Endothelial cell of umbilical vein (primary cell): ENCODE measurements around the gene ABCB6. TPM values are rescaled to one million over a fixed set of nuclear protein-coding genes. Genes with fewer than 3 reads are reported as not detected.

Experiments
- BruUV-seq: library from RNA; stranded (reverse); fragments of 400-500 nt; replicated peaks from 2 replicates; lab custom pipeline; 2021; lab: Mats Ljungman, UMichigan
- CTCF ChIA-PET: fragments of 300-600, 350-600 bp; sonication (Branson Sonifier 250); formaldehyde crosslinking; loops from one replicate; lab custom pipeline; 2021; ENCODE audit warnings: antibody characterized with exemption, inconsistent platforms; lab: Charles Lee
- POLR2A ChIA-PET: fragments of 300-600, 350-600 bp; sonication (Branson Sonifier 250); formaldehyde crosslinking; loops from one replicate; lab custom pipeline; 2021; ENCODE audit warnings: antibody characterized with exemption, inconsistent platforms; lab: Charles Lee
- DNase-seq: peaks from one replicate; pipeline ENCODE4 v3.0.0-alpha.2; 2011; ENCODE audit warnings: low read depth, low spot score
- FAIRE-seq: peaks from 2 replicates; lab custom pipeline; 2011; peaks lifted over from hg19 to GRCh38; lab: Jason Lieb, UNC
- H2AFZ ChIP-seq: 2 replicates; pipeline ENCODE4 v1.6.0; 2012; ENCODE audit warnings: low read depth, low read length, control low read depth, inconsistent platforms
- H3K27ac ChIP-seq: 2 replicates; pipeline ENCODE4 v1.5.1; 2011; ENCODE audit warnings: low read depth, mild to moderate bottlenecking, control low read depth, low read length, moderate library complexity; ENCODE audit not compliant: insufficient read depth
- H3K27me3 ChIP-seq, 2 experiments: 2 replicates each; pipeline versions ENCODE4 v1.6.0 to v1.6.1; 2011; ENCODE audit warnings: low read length in 2 of 2, mixed read lengths in 1 of 2; ENCODE audit not compliant: control insufficient read depth in 2 of 2, insufficient read depth in 2 of 2
- H3K36me3 ChIP-seq, 2 experiments: 2 replicates in 1 of 2; 3 replicates in 1 of 2; pipeline ENCODE4 v1.5.1; 2011; ENCODE audit warnings: low read length in 2 of 2, mild to moderate bottlenecking in 1 of 2, moderate library complexity in 1 of 2; ENCODE audit not compliant: control insufficient read depth in 2 of 2, insufficient read depth in 2 of 2; ENCODE audit errors: extremely low read depth in 1 of 2
- H3K4me1 ChIP-seq: 3 replicates; pipeline ENCODE4 v1.5.1; 2011; ENCODE audit warnings: mild to moderate bottlenecking, low read length; ENCODE audit not compliant: control insufficient read depth, insufficient read depth; ENCODE audit errors: extremely low read depth
- H3K4me2 ChIP-seq: 2 replicates; pipeline ENCODE4 v1.6.1; 2011; ENCODE audit warnings: low read length, control low read depth, mixed read lengths; ENCODE audit not compliant: insufficient read depth
- H3K4me3 ChIP-seq, 3 experiments: fragments of 200-600 bp in 1 of 3; sonication (generic), shearing (Covaris generic) in 1 of 3; replicated peaks in 1 of 3; 2 replicates each; pipeline ENCODE4 v1.5.1; 2011 to 2016; ENCODE audit warnings: control low read depth in 3 of 3, low read length in 3 of 3, mild to moderate bottlenecking in 2 of 3, inconsistent platforms in 1 of 3, low read depth in 1 of 3, moderate library complexity in 1 of 3; ENCODE audit not compliant: insufficient read depth in 1 of 3
- H3K79me2 ChIP-seq: 2 replicates; pipeline ENCODE4 v1.6.0; 2012; ENCODE audit warnings: low read length, inconsistent platforms; ENCODE audit not compliant: control insufficient read depth, insufficient read depth
- H3K9ac ChIP-seq: replicated peaks from 2 replicates; pipeline ENCODE3; 2011; ENCODE audit warnings: low read length, control low read depth; ENCODE audit not compliant: insufficient read depth; ENCODE audit errors: extremely low read depth
- H3K9me1 ChIP-seq: replicated peaks from 3 replicates; pipeline ENCODE4 v1.6.0; 2011; ENCODE audit warnings: mild to moderate bottlenecking, low read length; ENCODE audit not compliant: control insufficient read depth, insufficient read depth; ENCODE audit errors: extremely low read depth
- H3K9me3 ChIP-seq: replicated peaks from 2 replicates; pipeline ENCODE4 v1.5.1; 2012; ENCODE audit warnings: low read length, inconsistent platforms; ENCODE audit not compliant: control insufficient read depth, insufficient read depth
- H4K20me1 ChIP-seq: replicated peaks from 2 replicates; pipeline ENCODE3; 2011; ENCODE audit warnings: mild to moderate bottlenecking, low read length; ENCODE audit not compliant: control insufficient read depth, insufficient read depth; ENCODE audit errors: extremely low read depth
- EZH2 ChIP-seq: IDR thresholded peaks from 2 replicates; pipeline ENCODE4 v1.6.1; 2012; ENCODE audit warnings: borderline replicate concordance, low read depth, mild to moderate bottlenecking, moderate library complexity, low read length, inconsistent platforms; ENCODE audit not compliant: severe bottlenecking
- FOS ChIP-seq: IDR thresholded peaks from 2 replicates; pipeline ENCODE4 v1.6.1; 2011; ENCODE audit warnings: mild to moderate bottlenecking, low read length, moderate library complexity, borderline replicate concordance; ENCODE audit not compliant: insufficient read depth
- GATA2 ChIP-seq: IDR thresholded peaks from 2 replicates; pipeline ENCODE4 v1.7.0; 2011; ENCODE audit warnings: low read depth, mild to moderate bottlenecking, moderate library complexity, mixed read lengths, low read length; ENCODE audit not compliant: insufficient read length, insufficient read depth
- JUN ChIP-seq: IDR thresholded peaks from 2 replicates; pipeline ENCODE4 v1.6.1; 2011; ENCODE audit warnings: borderline replicate concordance, low read depth; ENCODE audit not compliant: insufficient read length, insufficient read depth
- POLR2A ChIP-seq: IDR thresholded peaks from 2 replicates; pipeline ENCODE4 v1.6.1; 2012; ENCODE audit warnings: low read depth, mild to moderate bottlenecking, control low read depth, low read length
- POLR2AphosphoS5 ChIP-seq: IDR thresholded peaks from 2 replicates; pipeline ENCODE4 v1.6.1; 2012; ENCODE audit warnings: low read depth, mild to moderate bottlenecking, control low read depth, low read length, moderate library complexity; ENCODE audit not compliant: insufficient read depth
- dilution Hi-C: fragments of 300-500 bp; cut with MboI; formaldehyde crosslinking; loops from one replicate; pipeline ENCODE4 v1.15.0; 2019; ENCODE audit warnings: low sequenced_read_pairs; ENCODE audit not compliant: extremely low pct_ligation_motif_present
- intact Hi-C: fragments of 100-400 bp; cut with micrococcal nuclease; formaldehyde crosslinking; loops from one replicate; pipeline ENCODE4 v1.10.0; 2022
- polyA plus RNA-seq, 4 experiments: library from polyadenylated mRNA; depleted of rRNA in 3 of 4; stranded (reverse) in 3 of 4; unstranded in 1 of 4; fragments of >200 nt; gene quantifications; 2 replicates each; pipeline versions ENCODE4 v1.2.1 to v1.2.3, GENCODE V29; 2011 to 2012; ENCODE audit warnings: missing spikeins in 1 of 4
- total RNA-seq: library from RNA; stranded (reverse); gene quantifications from 2 replicates; pipeline ENCODE4 v1.2.3, GENCODE V29; 2021
- TF ChIP-seq, protein P1 (sequence below), 2 donors: IDR thresholded peaks; 1 replicate in 1 of 2; 2 replicates in 1 of 2; pipeline ENCODE4 v1.5.1; 2011; ENCODE audit warnings: low read length in 2 of 2, mild to moderate bottlenecking in 2 of 2, moderate library complexity in 2 of 2, control low read depth in 1 of 2, inconsistent platforms in 1 of 2, low read depth in 1 of 2; ENCODE audit not compliant: insufficient read depth in 1 of 2; ENCODE audit errors: extremely low read depth in 1 of 2

Gene ABCB6
- total and polyA plus RNA-seq, 2 donors (not counting 3 experiments of a cell fraction or from before 2014, with no cell fraction given) = 25.7 to 32.5 TPM

- ChIA-PET CTCF (interaction anchor here (0.7 to 1.4 kb wide), 9 partner anchors 13 to 420 kb away, joined by 3 to 28 read pairs (median 5); partner anchors contain the start of genes CNPPD1, GLB1L, NHEJ1 and STK16), POLR2A (interaction anchor here (0.5 kb wide), 1 partner anchor 31 kb away, joined by 5 read pairs; no protein-coding TSS in a partner anchor)
- intact Hi-C loops (loop anchor here (1.0 kb wide), 3 partner anchors 35 to 51 kb away; partner anchors contain the start of genes CNPPD1 and NHEJ1), dilution Hi-C loops (no loop called here)
- Histone ChIP-seq H3K36me3 (peaks cover 3 to 13% of the 10 kb centered on the region in 2 experiments), H3K9me3 (no peaks in the 10 kb centered on the region), H4K20me1 (no peaks in the 10 kb centered on the region), H3K4me1 (peaks cover 17% of the 10 kb centered on the region), H3K79me2 (no peaks in the 10 kb centered on the region), H3K4me2 (no peak overlapping the region), H3K4me3 (no peak overlapping the region), H2AFZ (no peak overlapping the region), H3K27ac (no peak overlapping the region), H3K9me1 (no peaks in the 10 kb centered on the region), H3K9ac (no peak overlapping the region), H3K27me3 (no peaks in the 10 kb centered on the region)
- no peak for TF ChIP-seq JUN
- TF ChIP-seq, protein P1, sequence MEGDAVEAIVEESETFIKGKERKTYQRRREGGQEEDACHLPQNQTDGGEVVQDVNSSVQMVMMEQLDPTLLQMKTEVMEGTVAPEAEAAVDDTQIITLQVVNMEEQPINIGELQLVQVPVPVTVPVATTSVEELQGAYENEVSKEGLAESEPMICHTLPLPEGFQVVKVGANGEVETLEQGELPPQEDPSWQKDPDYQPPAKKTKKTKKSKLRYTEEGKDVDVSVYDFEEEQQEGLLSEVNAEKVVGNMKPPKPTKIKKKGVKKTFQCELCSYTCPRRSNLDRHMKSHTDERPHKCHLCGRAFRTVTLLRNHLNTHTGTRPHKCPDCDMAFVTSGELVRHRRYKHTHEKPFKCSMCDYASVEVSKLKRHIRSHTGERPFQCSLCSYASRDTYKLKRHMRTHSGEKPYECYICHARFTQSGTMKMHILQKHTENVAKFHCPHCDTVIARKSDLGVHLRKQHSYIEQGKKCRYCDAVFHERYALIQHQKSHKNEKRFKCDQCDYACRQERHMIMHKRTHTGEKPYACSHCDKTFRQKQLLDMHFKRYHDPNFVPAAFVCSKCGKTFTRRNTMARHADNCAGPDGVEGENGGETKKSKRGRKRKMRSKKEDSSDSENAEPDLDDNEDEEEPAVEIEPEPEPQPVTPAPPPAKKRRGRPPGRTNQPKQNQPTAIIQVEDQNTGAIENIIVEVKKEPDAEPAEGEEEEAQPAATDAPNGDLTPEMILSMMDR (IDR thresholded peaks at IDR 0.05; ENCODE audit: extremely low read depth in 1 of 2, insufficient read depth in 1 of 2, low read depth in 1 of 2, low read length in 2 of 2) = no peak
- no peak for TF ChIP-seq POLR2AphosphoS5
- no peak for DNase-seq
- FAIRE-seq = no peak
- no TSS peak for BruUV-seq
These were observed 7.8 kb downstream of the ABCB6 start for GRCh38 chr2:219210886-219211362.

- POLR2A ChIA-PET = no interaction called here
- CTCF ChIA-PET = interaction anchor here (1.1 kb wide), 1 partner anchor 14 kb away, joined by 3 read pairs; no protein-coding TSS in a partner anchor
These were observed 8.4 kb downstream of the ABCB6 start for GRCh38 chr2:219210196-219210885.

More at GRCh38 chr2:219210196-219210885, 8.4 kb downstream of the ABCB6 start:
- FAIRE-seq (no peak), DNase-seq (no peak)
- dilution Hi-C loops = no loop called here
- TF ChIP-seq POLR2AphosphoS5 (no peak), POLR2A (no peak), GATA2 (no peak), FOS (no peak), EZH2 (no peak)
- TF ChIP-seq, protein P1 (IDR thresholded peaks at IDR 0.05; ENCODE audit: extremely low read depth in 1 of 2, insufficient read depth in 1 of 2, low read depth in 1 of 2, low read length in 2 of 2) = no peak
- no peak overlapping the region for H3K9ac ChIP-seq
- no TSS peak for BruUV-seq
- no peak overlapping the region for H2AFZ ChIP-seq
- H3K27me3 ChIP-seq = no peaks in the 10 kb centered on the region
- peaks cover 18% of the 10 kb centered on the region for H3K4me1 ChIP-seq
- no peaks in the 10 kb centered on the region for H3K9me1 ChIP-seq
- H3K36me3 ChIP-seq = peaks cover 3 to 13% of the 10 kb centered on the region in 2 experiments
- intact Hi-C loops = no loop called here
- no peak overlapping the region for H3K4me2 ChIP-seq
- H3K79me2 ChIP-seq = no peaks in the 10 kb centered on the region
- H3K9me3 ChIP-seq = no peaks in the 10 kb centered on the region
- no peak overlapping the region for H3K27ac ChIP-seq
- no peaks in the 10 kb centered on the region for H4K20me1 ChIP-seq
- no peak overlapping the region for H3K4me3 ChIP-seq
